SK-N-MC (cell line): ENCODE data around the gene PRELID3B.

Experiments
- EZH2 ChIP-seq: fragments of 200-600 bp; sonication (generic); IDR thresholded peaks from one replicate; pipeline ENCODE4 v1.6.1; 2017; ENCODE audit warnings: antibody characterized with exemption
- POLR2AphosphoS5 ChIP-seq: IDR thresholded peaks from 2 replicates; pipeline ENCODE4 v1.6.1; 2012; ENCODE audit warnings: mild to moderate bottlenecking, low read depth, low read length, borderline replicate concordance

- no peak for TF ChIP-seq EZH2
- TF ChIP-seq POLR2AphosphoS5, result no peak
These were observed 5.5 kb upstream of the PRELID3B start for GRCh38 chr20:59047938-59048680.
